GM12873 (cell line): ENCODE data around the gene IL11.

ENCODE experiments used
- CTCF ChIP-seq: IDR thresholded peaks from 2 replicates; pipeline ENCODE4 v1.5.1; 2012; ENCODE audit warnings: low read depth, mild to moderate bottlenecking, moderate library complexity, low read length, control low read depth; ENCODE audit not compliant: insufficient read depth; ENCODE audit errors: missing control alignments

IL11 gene

DNA sequence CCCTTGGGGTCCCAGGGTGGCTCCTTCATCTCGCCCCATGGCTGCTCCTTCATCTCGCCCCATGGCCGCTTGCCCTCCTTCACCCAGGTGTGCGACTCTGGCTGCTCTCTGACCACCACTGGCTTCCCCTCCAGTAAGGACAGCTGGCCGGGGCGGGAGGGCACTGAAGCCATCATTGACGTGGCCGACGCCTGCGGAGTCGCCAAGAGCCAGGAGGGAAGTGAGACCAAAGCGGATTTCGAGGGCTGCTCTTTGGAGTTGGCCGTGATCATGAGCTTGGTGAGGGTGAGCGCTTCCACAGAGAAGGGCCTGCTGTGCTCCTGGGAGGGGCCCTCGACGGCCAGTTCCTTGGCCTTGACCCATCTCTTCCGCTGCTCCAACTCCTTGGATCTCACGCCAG is 11.8 kb downstream of the IL11 start:
- TF ChIP-seq CTCF: no peak

DNA sequence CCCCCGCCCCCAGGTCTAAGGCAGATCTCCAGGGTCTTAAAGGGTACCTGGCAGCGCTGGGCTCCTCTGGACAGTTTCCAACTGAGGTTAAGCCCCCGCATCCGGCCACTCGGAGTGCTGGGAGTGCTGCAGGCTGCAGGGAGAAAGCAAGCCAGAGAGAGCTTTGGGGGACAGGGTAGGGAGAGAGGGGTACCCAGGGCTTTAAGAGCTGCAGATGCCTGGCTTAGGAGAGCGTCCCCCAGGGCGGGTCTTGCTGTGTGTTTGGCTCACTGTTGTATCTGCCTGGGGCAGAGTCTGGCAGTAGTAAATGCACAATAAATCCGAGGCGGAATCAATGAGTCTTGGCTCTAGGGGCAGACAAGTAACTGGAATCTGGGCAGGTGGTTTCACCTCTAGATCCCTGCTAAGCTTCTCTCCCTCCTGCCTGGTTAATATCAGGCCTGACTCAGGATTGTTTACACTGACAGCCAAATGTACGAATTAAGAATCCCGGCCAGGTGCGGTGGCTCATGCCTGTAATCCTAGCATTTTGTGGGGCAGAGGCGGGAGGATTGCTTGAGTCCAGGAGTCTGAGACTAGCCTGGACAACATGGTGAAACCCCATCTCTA is 14.9 kb downstream of the IL11 start:
- TF ChIP-seq CTCF: no peak

DNA sequence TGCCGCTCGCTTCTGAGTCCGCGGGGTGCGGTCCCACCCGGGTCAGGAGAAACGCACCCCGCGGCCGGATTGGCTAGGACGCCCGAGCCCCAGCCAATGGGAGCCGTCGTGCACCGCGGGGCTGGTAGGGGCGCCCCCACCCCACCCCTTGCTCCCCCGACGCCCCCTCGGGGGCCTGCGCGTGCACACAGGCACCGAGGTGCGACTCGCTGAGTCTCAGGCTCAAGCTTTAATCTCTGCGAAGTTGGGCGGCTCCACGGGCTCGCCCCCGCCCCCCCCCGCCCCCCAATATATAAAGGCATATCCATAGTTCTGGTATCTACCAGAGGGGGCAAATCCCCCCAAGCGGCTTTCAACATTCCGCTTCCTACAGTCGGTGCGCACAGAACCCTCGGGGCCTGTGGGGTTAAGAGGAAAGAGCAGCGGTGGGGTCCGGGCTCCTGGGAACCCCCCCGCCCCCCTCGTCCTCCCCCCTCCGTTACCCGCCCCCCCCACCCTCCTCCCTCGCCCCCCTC is 15.5 kb downstream of the IL11 start, which contains the start of gene COX6B2:
Gene COX6B2, minus strand, starts transcription at position 22 of the 515 bp plus-strand sequence. CDS start 198 bp downstream, outside the sequence.
- no peak for TF ChIP-seq CTCF

DNA sequence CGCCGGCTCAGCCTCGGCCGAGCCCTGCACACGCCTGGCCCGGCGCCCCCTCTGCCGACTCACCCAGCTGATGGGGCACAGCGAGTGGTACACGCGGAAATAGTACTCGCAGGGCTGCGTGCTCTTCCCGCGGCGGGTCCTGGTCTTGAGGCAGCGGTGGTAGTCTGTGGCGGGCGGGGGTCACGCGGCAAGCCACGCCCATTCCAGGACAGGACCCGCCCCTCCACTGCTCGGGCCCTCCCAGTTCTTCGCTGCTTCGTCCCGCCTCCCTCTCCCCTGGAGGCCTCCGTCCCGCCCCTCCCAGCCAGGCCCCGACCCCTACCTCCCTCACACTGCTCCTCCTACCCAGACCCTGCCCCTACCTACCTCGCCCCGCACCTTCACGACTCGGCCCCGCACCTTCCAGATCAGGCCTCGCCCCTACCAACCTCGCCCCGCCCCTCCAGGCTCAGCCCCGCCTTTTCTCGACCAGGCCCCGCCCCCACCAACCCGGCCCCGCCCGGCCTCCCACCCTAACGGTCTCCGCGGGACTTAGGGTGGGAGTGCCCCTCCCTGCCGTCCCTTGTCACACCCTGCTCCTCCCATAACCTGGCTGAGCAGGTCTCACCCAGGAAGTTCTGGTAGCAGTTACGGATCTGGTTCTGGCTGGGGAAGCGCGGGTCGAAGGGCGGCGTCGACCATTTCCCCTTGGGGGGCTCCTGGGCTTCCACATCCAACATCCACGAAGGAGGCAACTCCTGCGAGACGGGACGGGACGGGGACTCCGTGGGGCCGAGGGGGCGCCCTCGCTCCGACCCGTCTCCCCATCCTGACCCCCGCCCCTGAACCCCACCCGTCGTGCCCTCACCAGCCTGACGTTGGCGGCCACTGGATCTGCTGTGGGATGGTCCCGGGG is 16.2 kb downstream of the IL11 start:
- TF ChIP-seq CTCF: no peak

GRCh38 chr19:55353356-55353802 is 16.9 kb downstream of the IL11 start:
- TF ChIP-seq CTCF: no peak

- TF ChIP-seq CTCF: no peak
Observed at GRCh38 chr19:55352549-55353145, 17.6 kb downstream of the IL11 start.

DNA sequence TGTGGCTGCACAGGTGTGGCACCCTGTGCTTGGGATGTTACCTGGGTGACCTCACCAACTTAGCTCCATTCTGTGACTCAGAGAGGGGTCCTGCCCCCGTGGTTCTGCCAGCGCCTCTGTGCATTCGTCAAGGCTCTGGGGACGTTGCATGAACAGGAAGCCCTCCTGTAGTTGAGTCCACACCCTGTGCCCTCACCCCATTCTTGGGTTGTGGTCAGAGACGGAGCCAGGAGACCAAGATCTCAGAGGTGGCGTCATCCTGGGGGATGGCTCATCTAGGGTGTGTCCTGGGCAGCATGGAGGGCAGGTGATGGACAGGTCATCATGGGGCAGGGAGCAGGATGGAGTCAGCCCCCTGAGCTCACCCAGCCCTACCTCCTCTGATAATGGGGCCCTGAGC is 18.2 kb downstream of the IL11 start:
- TF ChIP-seq CTCF: no peak
